Measurements from ENCODE around the gene APOL4. TPM values are rescaled to one million over a fixed set of nuclear protein-coding genes. Genes with fewer than 3 reads are reported as not detected.

The APOL4 gene
- total RNA-seq, 1 experiment from 2014 or later = 1.6 TPM

DNA sequence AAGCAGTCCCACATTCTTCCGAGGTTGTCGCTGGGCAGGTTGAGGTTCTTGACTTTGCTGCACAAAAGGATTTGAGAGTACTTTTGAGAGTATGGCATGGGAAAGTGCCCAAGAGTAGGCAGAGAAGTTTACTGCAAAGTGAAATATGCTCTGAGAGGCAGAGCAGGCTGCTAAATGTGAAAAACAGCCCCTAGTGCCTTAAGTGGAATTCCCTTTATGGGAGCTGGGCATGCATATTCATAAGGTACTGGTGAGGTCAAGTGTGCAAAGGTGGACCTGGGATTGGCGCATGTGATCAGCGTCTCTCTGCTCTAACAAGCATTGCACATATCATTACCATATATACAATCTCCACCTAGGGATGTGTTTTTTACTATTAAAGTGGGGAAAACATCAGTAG is 12.0 kb upstream of the APOL4 start:
- ChIA-PET POLR2A (ENCODE audit: low non-redundant PET) (no interaction called here), CTCF (no interaction called here)
- Histone ChIP-seq H3K27me3 (replicated peaks; ENCODE audit: insufficient read depth, low read depth, low read length, poor library complexity) (no peaks in the 10 kb centered on the region), H3K4me3 (ENCODE audit: low read depth, low read length, poor library complexity, severe bottlenecking) (no peak overlapping the region), H3K4me1 (ENCODE audit: insufficient read depth, low read length, poor library complexity, severe bottlenecking) (peaks cover 15% of the 10 kb centered on the region), H3K36me3 (ENCODE audit: insufficient read depth, low read length, poor library complexity, severe bottlenecking) (no peaks in the 10 kb centered on the region), H3K27ac (ENCODE audit: low read depth, low read length, poor library complexity, severe bottlenecking) (no peak overlapping the region), H3K9me3 (ENCODE audit: low read depth, low read length, poor library complexity, severe bottlenecking) (peaks cover 8% of the 10 kb centered on the region)
- TF ChIP-seq EZH2 (IDR thresholded peaks at IDR 0.05; ENCODE audit: borderline replicate concordance, low read depth, low read length, poor library complexity, severe bottlenecking) (no peak), CTCF (conservative IDR thresholded peaks at IDR 0.05; ENCODE audit: low read depth, low read length) (no peak)
- intact Hi-C loops (cut with micrococcal nuclease; ENCODE audit: unreplicated experiment) = no loop called here
- BruUV-seq (replicated peaks) = no TSS peak
- DNase-seq (ENCODE audit: low spot score) = no peak

DNA sequence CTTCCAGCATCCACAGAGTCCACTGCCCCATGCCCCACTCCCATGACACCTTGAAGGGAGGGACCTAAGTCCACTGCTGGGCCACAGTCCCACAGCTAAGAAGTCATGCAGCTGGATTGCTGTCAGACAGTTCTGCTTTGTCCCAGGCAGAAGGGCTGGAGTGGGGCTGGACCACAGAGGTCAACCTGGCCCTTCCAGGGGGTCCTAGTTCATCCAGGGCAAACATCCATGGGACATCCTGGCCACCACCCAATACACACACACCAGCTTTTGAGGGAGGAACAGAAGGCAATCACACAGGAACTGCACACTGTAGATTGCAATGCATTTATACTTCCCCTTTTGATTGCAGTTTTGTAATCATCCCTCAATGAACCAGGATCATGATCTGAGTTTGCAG is 11.3 kb upstream of the APOL4 start:
- DNase-seq (ENCODE audit: low spot score) = no peak
- intact Hi-C loops (cut with micrococcal nuclease; ENCODE audit: unreplicated experiment) = no loop called here
- H3K4me1 ChIP-seq (ENCODE audit: insufficient read depth, low read length, poor library complexity, severe bottlenecking) = peaks cover 15% of the 10 kb centered on the region
- CTCF ChIA-PET = no interaction called here
- BruUV-seq (replicated peaks) = no TSS peak
- peaks cover 8% of the 10 kb centered on the region for H3K9me3 ChIP-seq (ENCODE audit: low read depth, low read length, poor library complexity, severe bottlenecking)
- no peaks in the 10 kb centered on the region for H3K27me3 ChIP-seq (replicated peaks; ENCODE audit: insufficient read depth, low read depth, low read length, poor library complexity)
- POLR2A ChIA-PET (ENCODE audit: low non-redundant PET) = no interaction called here
- H3K27ac ChIP-seq (ENCODE audit: low read depth, low read length, poor library complexity, severe bottlenecking) = no peak overlapping the region
- no peak for TF ChIP-seq CTCF (conservative IDR thresholded peaks at IDR 0.05; ENCODE audit: low read depth, low read length)
- H3K36me3 ChIP-seq (ENCODE audit: insufficient read depth, low read length, poor library complexity, severe bottlenecking) = no peaks in the 10 kb centered on the region
- H3K4me3 ChIP-seq (ENCODE audit: low read depth, low read length, poor library complexity, severe bottlenecking) = no peak overlapping the region

- Histone ChIP-seq H3K27me3 (replicated peaks; ENCODE audit: insufficient read depth, low read depth, low read length, poor library complexity) (no peaks in the 10 kb centered on the region), H3K9me3 (ENCODE audit: low read depth, low read length, poor library complexity, severe bottlenecking) (peaks cover 8% of the 10 kb centered on the region), H3K27ac (ENCODE audit: low read depth, low read length, poor library complexity, severe bottlenecking) (peak overlapping the region; percentile 39), H3K4me1 (ENCODE audit: insufficient read depth, low read length, poor library complexity, severe bottlenecking) (peaks cover 15% of the 10 kb centered on the region), H3K36me3 (ENCODE audit: insufficient read depth, low read length, poor library complexity, severe bottlenecking) (no peaks in the 10 kb centered on the region), H3K4me3 (ENCODE audit: low read depth, low read length, poor library complexity, severe bottlenecking) (no peak overlapping the region)
- TF ChIP-seq EZH2 (IDR thresholded peaks at IDR 0.05; ENCODE audit: borderline replicate concordance, low read depth, low read length, poor library complexity, severe bottlenecking) (no peak), CTCF (conservative IDR thresholded peaks at IDR 0.05; ENCODE audit: low read depth, low read length) (no peak)
- ChIA-PET POLR2A (ENCODE audit: low non-redundant PET) (no interaction called here), CTCF (interaction anchor here (1.0 kb wide), 1 partner anchor 75 kb away, joined by 7 read pairs; no protein-coding TSS in a partner anchor)
- BruUV-seq (replicated peaks) = no TSS peak
- DNase-seq (ENCODE audit: low spot score) = peak; percentile 83
- intact Hi-C loops (cut with micrococcal nuclease; ENCODE audit: unreplicated experiment) = no loop called here
Observed at GRCh38 chr22:36211237-36211861, 9.7 kb upstream of the APOL4 start.
